GM21515 (cell line): Measurements from ENCODE around the gene OBSCN.

Experiments
- ATAC-seq: cut with Tn5 transposase; IDR thresholded peaks from one replicate; pipeline ENCODE4 v1.9.1; 2021; ENCODE audit not compliant: unreplicated experiment

The OBSCN gene

GRCh38 chr1:228426518-228427175 lies 218.8 kb downstream of the OBSCN start:
- ATAC-seq: no peak

DNA sequence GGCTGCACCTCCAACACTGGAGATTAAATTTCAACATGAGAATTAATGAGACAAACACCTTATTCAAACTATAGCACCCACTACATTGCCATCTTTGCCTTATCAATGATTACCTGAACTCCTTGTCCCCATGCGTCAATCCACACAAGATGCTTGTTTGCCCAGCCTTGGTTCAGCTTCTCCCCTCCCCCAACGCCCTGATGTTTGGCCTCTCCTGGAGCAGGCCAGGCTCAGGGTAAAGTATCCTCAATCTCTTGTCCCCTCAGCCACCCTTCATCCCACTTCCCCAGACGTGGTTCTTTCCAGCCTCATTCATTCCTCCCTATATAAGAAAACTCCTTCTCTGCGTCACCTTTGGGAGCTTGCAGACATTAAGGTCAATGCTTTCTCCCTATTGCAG lies 220.6 kb downstream of the OBSCN start:
- no peak for ATAC-seq
